ENCODE data around the gene LRRC17.
"Not testable (repeated sequence)": the region's sequence is repeated elsewhere in the genome, so short reads cannot be mapped to it uniquely, and the experiment has no call there.

Gene LRRC17

DNA sequence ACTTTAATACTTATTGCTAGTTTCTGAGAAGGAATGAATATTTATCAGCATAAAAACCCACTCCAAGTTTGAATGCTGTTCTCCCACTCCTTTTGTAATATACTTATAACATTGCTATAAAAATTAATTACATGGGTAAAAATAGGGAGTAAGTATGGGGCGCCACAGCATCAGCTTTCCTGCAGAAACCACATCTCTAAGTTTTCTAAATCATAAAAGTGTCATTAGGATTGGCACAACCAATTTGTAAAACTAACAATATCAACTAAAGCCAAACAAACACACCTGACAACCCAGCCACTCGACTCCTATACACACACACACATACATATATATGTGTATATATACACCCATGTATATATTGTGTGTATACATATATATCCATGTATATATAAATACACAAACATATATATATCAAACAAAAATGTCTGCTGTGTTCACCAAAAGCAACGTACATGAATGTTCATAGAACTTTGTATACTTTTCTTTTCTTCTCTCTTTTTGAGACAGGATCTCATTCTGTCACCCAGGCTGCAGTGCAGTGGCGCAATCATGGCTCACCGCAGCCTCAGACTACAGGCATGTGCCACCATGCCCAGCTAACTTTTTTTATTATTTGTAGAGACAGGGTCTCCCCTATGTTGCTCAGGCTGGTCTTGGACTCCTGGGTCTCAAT is 14.8 kb upstream of the LRRC17 start:
- no peak for DNase-seq

DNA sequence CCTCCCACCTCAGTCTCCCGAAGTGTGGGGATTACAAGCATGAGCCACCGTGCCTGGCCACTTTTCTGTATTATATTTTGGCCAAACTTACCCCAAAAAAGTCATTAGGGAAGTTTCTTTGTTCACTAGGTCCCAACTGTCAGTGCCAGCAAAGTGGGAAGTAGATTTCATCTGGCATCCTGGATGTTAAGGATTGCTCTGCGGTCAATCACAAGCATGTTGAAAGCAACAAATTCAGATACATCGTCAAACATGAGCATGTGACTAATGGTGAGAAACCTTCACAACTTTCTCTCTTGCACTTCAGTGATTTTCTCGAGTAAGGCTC is 14.3 kb upstream of the LRRC17 start:
- no peak for DNase-seq

DNA sequence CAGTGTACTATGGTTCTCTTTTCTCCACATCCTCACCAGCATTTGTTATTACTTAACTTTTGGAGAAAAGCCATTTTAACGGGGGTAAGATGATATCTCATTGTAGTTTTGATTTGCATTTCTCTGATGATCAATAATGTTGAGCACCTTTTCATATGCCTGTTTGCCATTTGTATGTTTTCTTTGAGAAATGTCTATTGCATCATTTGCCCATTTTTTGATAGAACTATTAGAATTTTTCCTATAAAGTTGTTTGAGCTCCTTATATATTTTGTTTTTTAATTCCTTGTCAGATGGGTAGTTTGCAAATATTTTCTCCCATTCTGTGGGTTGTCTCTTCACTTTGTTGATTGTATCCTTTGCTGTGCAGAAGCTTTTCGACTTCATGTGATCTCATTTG is 10.7 kb upstream of the LRRC17 start:
- DNase-seq = not testable (repeated sequence)

DNA sequence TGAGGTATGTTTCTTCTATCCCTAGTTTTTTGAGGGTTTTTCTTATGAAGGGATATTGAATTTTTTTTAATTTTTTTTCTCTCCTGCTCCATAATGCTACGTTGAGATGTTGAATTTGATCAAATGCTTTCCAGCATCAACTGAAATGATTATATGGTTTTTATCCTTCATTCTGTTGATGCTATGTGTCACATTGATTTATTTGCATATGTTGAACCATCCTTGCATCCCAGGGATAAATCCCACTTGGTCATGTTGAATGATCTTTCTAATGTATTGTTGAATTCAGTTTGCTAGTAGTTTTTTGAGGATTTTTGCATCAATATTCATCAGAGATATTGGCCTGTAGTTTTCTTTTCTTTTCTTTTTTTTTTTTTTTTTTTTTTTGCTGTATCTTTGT is 9.2 kb upstream of the LRRC17 start:
- DNase-seq = not testable (repeated sequence)

DNA sequence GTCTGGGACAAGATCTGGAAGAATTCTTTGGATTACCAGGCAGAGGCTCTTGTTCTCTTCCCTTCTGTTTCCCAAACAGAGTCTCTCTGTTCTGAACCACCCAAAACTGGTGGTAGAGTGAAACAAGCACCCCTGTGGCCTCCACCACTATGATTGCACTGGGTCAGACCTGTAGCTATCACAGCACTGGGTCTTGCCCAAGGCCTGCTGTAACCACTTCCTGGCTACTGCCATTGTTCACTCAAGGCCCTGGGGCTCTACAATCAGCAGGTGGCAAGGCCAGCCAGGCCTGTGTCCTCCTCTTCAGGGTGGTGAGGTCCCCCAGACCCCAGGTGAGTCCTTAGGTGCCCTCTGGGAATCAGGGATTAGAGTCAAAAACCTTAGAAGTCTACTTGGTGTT is 4.1 kb upstream of the LRRC17 start:
- DNase-seq = no peak

DNA sequence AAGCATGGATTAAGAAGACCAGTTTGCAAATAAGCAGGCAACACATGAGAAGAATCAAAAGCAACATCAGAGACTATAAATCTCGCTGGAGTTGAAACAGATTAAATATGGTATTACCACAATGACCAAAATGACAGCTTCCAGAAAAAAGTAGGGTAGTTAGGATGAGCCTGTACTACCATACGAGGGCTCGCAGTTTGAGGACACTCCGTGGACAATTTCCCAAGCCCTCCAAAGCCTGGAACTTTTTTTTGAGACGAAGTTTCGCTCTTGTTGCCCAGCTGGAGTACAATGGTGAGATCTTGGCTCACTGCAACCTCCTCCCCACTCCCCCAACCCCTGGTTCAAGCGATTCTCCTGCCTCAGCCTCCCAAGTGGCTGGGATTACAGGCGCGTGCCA is 1.0 kb downstream of the LRRC17 start:
- DNase-seq = no peak

DNA sequence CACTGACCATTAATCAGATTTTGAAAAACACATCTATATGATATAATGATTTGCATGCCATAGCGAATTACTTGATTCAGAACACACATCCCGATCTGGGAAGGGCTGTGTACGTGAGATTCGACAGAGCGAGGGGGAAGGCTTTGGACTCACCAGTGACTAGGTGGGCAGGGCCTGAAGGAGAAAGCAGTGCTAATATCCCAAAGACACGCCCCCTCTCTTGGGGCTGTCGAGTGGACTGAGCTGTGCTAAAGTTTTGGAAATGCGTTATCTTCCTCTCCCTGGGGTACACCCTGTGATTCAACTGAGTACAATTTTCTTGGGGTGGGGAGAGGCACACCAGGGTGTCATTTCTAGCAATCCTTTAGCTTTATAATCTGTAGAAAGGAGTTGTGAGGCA is 1.8 kb downstream of the LRRC17 start:
- no peak for DNase-seq

DNA sequence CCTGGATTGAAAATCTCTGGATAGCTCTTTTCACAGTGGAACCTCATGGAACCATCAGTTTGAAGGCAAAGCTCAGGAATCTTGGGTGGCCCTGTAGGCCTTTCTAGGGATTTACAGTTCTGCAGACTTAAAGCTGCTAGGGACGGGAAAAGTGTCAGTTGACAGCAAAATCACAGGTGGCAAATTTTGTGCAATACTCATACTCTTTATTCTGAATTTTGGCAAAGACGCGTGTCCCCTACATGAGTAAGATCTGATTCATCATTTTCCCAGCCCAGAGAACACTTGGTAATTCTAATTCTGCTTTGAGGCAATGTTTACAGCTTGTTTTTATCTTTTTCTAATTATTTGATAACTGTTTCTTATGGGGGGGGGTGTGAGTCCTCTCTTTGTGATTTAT is 3.6 kb downstream of the LRRC17 start:
- no peak for DNase-seq

DNA sequence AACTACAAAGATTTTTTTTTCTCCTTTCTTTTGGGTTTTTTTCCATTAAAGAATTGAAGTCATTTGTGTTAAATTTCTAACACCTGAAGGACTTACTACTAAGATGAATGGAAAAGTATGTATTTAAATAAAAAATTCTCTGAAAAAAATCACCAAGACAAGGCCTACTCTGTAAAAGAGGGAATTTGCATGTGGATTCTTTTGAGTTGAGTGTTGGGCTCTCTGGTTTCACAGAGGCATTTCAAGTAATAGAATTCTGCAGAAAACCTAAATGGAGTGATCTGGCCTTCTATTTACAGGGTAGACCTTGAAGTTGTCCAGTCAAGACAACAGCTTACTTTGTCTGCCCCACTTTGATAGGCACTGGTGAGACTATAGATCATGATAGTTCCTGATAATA is 4.1 kb downstream of the LRRC17 start:
- DNase-seq = no peak

DNA sequence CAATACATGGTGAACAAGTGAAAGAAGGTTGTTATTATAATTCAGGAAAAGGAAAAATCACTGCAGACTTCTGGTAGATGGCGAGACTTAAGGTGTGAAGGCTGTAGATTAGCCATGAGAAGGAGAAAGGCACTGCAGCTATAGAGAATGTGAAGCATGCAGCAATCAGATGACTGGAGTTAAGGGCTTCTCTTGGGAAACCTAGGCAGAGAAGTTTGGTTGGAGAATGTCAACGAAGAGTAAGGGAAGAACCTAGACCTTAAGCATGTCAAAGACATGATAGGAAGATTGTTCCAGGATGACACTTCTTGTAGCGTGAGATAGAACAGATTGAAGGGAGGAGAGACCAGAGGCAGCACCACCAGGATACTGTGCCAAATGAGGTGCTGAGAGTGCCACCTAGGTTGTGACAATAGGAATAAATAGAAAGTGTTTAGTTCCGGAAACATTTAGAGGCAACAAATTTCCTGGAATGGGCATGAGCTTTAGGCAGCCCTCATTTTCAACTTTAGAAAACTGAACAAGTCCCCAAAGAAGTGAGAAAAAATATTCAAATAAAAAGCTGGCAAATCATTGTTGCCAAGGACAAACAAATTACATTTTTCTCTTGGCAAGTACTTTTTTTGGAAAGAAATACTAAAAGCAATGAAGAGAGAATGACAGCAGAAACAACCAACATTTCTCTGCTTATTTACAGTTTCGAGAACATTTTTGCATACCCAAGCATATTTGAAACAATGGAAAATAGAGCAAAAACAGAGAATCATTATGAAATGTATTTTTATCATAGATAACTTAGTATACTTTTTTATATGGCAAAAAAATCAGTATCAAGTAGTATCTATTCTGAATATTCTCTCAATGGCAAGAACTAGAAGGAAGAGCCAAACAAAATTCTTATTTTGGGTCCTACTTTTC is 4.9 kb downstream of the LRRC17 start:
- no peak for DNase-seq

DNA sequence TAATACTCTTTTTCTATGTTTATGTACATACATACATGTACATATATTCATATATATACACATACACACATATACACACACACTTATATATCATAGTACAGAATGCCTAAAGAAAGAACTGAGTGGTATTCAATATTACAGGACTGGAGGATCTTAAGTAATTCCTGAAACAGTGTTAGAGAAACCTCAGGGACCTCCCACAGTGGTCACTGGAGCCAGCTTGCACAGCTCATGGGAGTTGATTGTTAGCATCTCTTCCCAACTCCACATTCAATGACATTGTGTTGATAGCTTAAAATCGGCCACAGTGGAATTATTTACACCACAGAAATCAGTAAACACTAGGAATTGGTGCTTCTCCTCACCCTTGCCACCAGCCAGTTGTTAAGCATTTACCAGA is 6.0 kb downstream of the LRRC17 start:
- DNase-seq = no peak

DNA sequence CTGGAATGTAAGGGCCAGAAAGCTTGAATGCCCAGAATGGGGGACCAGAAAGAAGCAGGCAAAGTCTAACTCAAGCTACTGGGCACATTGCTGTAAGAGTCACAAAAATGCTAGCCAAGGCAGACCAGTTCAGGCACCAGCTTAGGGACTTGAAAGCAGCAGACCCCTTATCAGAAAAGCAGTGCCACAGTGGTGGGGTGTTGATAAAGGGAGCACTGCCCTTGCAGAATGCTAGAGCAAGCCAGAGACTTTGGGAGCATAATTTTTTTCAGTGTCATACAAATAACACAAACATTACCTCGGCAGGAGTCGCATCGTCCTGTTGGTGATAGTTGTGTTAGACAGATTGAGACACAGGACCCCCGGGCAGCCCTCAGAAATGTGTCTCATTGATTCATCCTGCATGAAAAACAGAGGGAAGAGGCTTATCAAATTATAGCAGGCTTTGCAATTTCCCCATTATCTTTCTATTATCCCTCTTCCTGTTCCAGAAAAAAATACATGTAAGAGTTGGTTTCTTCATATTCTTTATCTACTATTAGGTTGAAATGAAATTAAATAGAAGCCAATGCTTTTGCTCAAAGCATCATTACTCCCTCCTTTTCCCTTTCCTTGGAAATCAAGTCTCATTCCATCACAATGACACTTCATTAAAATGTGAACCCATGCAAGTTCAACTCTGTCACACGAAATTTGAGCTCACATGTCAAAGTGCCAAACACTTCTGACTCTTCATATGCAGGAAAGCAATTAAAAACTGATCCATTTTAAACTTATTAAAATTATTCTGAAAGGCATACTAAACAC is 13.4 kb downstream of the LRRC17 start:
- no peak for DNase-seq

DNA sequence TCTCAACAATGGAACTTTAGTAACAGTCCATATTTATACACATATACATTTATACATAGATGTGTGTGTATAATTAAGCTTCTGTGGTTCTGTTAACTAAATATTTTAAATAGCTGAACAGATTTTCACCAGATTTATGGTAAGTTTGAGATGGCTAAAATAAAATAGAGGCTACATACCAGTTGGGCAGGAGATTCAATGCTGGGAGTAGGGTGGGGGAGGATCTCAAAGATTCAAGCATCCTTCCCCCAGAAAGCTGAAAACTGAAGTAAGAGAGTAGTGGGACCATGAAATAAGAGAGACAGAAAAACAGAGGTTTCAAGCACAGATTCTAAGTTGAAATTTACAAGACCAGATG is 14.0 kb downstream of the LRRC17 start:
- DNase-seq = no peak

DNA sequence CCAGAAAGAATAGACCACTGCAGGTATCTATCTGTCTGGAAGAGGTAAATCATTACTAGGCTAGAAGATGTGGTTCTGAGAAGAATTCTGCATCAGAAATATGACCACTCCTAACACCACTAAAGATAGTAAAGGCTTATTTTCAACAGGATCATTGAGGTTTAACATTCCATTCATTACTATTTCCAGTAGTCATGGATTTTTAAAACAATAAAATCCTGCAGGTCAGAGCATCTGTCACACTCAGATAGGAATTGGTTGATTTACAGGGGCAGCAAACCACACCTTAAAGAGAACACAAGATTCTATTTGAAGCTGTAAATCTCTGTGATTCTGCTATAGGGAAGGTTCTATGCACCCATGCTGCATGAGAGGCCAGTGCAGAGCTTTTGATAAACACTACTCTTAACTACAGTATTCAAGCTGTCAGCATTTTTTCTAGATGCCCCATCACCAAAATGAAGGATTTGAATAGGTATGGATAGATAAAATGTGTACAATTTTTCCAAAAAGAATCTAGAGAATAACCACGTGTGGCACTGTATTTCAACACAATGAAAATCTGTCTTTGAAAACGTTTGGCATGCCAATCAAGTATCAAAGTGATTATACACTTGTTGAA is 14.6 kb downstream of the LRRC17 start:
- no peak for DNase-seq

DNA sequence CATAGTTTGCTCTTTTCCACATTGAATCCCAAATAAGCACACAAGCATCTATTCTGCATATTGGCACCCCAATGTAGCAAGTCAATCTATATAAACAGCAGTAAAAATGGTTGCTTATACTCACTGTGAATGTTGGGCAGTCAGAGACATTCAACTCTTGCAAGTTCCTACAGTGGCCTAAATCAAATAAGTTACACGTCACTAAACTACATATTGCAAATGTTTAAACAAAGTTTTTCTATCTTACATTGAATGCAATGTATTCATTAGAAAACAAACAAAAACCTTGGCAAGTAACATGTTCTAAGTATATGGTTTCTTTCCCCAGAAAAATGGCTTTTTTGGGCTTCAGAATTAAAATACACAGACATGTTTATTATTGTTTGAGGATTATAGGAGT is 19.0 kb downstream of the LRRC17 start:
- no peak for DNase-seq

DNA sequence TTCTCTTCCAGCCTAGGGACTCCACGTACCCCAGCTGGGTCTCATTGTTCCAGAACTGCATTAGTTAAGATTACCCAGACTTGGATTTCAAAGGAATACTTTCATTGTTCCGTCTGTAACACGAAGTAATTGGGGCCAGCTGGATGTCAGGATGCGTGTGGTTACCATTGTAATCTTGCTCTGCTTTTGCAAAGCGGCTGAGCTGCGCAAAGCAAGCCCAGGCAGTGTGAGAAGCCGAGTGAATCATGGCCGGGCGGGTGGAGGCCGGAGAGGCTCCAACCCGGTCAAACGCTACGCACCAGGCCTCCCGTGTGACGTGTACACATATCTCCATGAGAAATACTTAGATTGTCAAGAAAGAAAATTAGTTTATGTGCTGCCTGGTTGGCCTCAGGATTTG is 21.0 kb downstream of the LRRC17 start:
- no peak for DNase-seq

DNA sequence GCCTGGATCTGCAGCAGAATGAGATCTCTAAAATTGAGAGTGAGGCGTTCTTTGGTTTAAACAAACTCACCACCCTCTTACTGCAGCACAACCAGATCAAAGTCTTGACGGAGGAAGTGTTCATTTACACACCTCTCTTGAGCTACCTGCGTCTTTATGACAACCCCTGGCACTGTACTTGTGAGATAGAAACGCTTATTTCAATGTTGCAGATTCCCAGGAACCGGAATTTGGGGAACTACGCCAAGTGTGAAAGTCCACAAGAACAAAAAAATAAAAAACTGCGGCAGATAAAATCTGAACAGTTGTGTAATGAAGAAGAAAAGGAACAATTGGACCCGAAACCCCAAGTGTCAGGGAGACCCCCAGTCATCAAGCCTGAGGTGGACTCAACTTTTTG is 21.4 kb downstream of the LRRC17 start:
- DNase-seq = no peak

DNA sequence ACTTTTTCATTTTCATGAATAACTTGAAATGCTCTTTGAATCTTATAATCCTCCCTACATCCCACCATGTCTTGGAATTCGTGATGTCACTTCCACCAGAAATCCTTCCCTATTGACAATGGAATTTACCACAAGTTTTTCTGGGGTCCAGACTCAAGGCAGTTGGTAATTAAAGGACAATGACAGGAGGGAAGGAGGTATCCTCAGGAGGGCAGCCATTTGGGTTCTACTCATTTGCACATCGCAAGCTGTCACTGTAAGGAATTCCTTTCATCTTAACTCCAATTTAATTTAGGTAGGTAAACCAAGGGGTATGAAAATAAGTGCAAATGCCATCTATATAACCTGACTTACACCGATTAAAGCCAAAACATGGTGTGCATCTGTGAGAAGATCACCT is 21.9 kb downstream of the LRRC17 start:
- no peak for DNase-seq

DNA sequence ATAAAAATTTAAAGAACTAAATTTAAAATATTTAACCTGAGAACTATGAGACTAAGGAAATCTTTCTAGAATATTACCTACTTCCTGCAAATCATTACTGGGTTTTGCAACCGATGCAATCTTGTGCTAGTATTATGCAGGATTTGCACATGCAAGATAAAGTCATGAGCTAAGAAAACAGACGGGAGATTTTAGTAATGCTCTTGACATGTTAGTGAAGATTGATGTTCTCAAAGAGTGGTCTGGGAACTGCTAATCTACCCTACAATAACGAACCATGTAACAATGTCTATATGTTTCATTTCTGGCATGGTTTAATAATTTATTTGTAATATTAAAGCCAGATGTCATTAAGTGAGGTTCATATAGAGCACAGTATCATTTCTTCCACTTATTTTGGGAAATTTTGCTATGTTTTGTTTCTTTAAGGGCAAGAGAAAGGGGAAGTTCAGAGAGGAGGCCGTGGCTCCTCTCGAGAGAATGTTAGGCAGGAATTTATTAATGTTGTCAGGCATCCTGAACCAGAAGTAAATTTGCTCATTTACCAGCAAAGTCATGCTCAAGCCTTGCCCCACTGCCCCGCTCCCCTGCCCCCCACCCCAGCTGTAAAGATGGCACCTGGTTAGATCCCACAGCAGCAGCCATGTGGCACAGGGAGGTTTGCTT is 22.8 kb downstream of the LRRC17 start:
- no peak for DNase-seq

DNA sequence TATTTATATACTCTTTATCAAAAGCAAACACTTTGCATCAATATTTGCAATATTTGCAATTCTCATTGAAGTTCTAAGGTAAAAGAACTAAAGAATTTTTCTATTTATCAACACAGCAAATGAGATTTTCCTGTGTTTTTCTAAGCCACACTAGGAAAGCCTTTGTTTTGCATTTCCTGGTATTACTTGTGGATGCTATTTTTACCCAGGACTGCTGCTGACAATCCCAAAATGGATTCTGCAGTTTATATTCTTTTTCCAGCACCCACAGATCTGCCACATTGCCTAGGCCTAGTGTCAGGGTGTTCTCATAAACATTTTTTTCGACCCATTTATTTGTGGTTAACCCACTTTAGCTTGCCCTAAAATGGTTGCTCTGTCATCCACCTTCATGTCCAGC is 25.9 kb downstream of the LRRC17 start:
- DNase-seq = no peak

DNA sequence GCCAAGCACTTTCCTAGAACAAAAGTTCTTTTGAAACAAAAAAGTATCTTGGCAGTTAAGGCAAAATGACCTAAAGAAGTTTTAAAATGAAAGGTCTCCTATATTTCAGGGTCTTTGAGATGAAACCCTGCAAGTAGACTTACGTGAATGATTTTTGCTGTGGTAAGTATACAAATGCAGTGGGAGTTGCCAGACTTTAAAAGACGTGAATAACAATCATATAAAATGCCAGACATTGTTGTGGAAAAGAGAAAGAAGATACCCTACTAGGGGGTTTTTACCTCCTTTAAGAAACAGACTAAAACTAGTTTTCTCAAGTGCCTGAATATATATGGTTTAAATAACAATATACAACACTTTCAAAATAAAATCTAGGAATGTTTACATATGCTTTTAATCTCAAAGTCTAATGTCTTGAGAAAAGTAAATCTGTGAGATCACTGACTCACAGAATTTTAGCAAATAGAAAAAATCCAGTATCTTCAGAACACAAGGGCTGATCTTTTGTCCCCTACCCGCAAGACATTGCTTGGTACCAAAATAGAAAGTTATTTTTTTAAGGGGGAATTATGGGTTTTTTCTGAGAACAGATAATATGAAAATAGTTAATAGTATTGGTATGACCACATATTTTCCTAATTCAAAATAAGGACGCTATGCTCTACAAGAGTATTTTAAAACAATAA is 29.5 kb downstream of the LRRC17 start:
- no peak for DNase-seq

DNA sequence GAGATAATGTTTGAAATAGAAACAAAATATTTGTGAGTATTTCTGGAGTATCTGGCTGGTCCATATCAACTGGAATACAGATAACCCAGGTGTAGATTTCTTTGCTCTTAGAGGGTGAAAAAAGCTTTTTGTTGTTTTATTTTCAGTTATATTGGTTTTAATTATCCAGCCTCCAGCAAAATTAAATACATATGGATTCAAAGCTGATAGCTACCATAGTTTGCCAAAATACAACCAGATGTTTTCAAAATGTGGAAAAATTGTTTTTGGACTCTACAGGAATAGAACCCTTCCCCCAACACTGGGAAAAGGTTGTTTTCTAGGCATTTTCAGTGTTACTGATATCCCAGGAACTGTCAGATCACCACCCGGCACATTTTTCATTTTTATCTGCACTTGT is 30.1 kb downstream of the LRRC17 start:
- DNase-seq = no peak

Data from NCI-H345 (cell line).